CD4-positive, alpha-beta T cell treated with Interleukin-1 beta for 1 hour (primary cell): ENCODE data around the gene CTNNA2.

ENCODE experiments used
- DNase-seq, 2 donors: peaks; one replicate each; pipeline ENCODE4 v3.0.0-alpha.2; 2020 to 2022

The CTNNA2 gene

DNA sequence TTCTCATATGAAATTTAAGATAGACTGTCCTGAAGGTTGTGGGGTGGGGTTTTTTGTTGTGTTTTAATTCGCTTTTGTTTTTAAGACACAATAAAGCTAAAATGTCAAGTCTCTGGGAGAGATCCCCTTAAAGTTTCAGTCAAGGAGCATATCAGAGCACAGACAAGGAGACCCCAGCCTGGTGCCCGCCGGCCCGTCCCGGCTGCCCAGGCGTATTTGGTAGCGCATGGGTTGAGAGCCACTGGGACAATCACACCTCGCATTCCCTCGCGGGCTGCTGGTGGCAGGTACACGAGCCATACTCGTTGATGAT, 789.1 kb downstream of the CTNNA2 start:
- no peak for DNase-seq

DNA sequence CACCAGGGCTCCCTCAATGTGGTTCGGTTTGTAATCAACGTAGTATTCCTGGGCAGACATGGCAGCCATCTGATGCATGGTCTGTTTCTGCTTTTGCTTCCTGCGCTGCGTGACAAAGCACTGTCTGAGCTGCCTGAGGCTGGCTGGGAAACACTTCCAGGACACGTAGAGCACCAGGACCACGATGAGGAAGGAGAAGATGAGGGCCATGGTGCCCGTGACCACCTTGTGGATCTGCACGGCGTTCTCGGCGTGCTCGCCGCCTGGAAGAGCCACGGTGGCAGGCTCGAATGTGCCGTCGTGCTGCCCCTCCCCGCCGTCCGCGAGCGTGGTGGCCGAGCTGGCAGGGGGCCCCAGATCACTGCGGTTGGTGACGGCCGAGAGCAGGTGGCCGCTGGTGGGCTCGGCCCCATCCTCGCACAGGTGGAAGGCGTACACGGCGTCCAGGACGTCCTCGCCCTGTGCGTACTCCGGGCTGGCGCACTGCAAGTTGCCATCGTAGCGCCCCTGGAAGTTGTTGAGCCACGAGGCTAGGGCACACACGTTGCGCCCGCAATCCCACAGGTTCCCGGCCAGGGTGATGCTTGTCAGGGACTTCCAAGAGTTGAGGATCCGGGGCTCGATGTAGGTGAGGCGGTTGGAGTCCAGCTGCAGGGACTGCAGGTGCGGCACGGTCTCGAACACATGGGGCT, 789.6 kb downstream of the CTNNA2 start:
- DNase-seq, result no peak

DNA sequence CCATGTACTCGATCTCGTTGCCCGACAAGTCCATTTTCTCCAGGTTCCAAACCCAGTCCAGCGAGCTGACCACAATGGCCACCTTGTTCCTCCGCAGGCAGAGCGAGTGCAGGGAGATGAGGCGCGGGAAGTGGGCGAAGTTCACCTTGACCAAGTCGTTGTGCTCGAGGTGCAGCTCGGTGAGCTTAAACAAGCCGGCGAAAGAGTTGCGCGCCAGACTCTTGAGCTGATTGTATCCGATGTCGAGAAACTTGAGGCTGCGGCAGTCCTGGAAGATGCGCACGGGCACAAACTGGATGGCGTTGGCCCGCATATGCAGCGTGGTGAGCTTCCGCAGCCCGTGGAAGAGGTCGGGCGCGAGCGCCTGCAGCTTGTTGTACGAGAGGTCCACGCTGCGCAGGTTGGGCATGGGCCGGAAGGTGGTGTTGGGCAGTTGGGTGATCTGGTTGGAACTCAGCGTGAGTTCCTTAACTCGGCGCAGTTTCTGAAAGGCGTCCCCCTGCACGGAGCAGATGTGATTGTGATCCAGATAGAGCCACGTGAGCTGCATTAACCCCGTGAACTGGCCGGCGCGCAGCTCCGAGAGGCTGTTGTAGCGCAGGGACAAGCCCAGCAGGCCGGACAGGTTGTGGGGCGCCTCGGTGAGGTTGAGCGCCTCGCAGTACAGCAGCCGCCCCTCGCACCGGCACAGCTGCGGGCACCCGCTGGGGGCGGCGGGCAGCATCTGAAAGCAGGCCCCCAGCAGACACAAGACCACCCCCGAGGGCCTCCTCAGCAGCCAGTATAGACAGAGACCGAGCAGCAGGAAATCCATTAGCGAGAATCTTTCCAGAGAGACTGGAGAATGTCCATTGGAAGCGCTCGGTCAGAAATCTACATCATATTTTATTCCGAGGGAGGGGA, 790.4 kb downstream of the CTNNA2 start:
- DNase-seq, result no peak

DNA sequence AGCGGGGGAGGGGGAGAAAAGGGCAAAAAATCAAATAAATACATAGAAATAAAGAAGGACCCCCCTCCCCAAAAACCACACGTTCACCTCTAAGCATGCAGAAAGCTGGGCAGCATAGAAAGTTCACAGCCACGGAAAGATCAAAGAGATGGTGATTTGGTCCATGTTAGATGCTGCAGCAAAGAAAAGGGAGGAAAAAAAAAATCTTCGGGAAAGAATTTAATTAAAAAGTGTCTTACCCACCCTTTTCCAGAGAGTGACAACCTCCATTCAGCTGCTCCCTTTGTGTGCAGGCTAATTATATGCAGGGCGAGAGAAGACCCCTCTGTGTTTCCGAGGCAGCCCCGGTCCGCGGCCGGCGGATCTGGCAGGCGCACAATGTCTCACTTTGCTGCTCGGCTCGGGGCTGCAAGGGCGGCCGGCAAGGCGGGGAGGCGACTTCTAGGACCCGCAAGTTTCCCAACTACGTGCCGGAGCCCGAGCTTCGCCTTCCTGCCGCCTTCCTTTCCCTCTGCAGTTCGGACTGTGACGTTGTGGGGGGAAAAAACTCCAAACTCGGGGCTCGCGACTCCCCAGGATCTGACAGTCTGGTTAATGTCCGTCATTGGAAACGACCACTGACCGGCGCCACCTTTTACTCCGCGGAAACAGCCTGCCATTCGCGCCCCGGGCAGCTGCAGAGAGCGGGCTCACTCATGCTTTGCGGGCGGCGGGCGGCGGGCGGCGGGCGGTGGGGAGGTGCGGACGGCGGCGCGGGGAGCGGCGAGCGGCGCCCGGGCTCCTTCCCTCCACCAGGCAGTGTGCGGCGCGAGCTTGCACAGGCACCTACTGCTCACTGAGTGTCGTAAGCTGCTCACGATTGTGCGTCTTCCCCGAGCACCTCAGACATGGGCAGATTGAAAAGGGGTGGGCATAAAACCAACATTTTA, 791.3 kb downstream of the CTNNA2 start, which contains the start of gene LRRTM1:
Gene LRRTM1, minus strand, starts transcription at position 844 of the 929 bp plus-strand sequence. CDS start 933 bp downstream, outside the sequence.
- DNase-seq, result no peak

DNA sequence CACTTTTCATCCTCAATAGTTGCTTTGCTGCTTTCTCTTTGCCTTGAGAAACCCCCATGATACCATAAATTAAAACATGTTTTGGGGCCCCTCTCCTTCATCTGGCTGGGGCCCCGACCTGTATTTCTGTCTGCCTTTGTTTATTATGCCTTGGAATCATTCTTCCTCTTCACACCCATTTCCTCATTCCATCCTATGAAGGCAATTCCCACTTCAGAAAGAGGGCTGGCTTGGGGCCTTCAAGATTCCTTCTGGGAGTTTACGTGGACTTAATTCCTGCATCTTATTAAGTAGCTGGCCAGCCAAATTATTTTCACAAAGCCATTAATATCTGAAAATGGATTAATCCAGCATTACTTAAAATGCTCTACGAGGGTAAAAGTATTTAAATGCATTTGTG, 798.5 kb downstream of the CTNNA2 start:
- no peak for DNase-seq

DNA sequence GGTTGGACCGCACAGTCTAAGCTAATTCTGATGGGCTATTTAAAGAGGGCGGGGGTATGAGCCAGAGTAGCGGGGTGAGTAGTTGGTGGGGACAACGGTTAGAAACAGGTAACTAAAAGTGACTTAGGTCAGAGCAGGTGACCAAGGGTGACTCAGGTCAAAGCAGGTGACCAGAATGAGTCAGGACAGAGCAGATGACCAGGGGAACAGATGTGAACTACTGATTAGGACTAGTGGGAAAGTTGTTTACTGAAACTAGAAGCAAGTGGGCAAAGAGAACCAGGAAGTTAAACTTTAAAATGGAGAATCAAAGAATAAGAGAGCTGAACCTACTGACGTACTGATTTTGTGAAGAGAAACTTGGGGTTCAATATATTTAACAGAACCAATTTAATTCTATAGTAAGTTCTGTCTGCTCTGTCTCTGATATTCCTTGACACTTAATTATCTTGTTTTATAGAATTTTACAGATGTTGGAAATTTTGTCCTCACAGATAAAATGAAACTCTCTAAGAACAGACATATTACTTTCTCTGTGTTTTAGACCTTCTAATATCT, 799.5 kb downstream of the CTNNA2 start:
- no peak for DNase-seq

DNA sequence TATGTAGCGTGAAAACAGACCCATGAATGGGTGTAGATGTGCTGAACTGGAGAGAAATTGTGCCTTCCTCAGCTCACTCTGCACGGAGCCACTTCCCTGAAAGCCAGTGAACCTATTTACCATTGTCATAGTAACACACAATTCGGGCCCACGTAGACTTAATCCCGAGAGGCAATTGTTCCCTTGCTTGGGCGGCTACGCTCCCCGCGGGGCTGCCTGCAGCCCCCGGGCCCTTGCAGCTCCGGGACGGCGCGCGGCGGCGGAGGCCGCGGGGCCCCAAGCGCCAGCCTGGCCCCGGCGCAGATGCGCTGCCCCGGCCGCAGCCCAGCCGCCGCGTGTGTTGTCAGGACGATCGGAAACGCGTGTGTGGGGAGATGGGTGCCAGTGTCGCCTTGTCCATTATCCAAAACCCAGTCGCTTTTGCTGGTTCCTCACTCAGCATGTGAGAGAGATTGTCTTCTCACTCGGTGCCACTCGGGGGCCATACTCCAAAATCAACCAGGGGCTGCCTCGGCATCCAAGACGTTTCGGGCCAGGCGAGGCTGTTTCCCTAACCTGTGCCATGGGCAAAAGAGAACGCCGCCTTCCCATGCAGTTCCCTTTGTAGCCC, 809.6 kb downstream of the CTNNA2 start:
- DNase-seq, result no peak

DNA sequence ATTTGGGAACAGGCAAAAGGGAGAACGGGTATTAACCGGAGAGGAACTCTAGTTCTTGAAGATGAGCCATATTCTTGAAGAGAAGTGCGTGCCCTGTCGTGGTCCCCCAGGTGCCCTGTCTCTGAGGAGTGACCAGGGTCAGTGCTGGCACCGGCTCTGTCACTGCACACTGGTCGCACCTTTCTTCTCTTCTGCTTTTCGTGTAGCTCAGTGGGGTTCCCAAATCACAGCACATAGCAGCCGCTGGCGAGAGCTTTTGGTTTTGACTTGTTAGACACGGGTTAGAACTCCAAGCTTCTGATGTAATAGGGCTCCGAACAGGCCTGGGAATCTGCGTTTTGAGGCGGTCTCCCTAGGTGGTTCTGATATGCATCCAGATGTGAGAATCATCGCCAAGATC, 810.1 kb downstream of the CTNNA2 start:
- no peak for DNase-seq

DNA sequence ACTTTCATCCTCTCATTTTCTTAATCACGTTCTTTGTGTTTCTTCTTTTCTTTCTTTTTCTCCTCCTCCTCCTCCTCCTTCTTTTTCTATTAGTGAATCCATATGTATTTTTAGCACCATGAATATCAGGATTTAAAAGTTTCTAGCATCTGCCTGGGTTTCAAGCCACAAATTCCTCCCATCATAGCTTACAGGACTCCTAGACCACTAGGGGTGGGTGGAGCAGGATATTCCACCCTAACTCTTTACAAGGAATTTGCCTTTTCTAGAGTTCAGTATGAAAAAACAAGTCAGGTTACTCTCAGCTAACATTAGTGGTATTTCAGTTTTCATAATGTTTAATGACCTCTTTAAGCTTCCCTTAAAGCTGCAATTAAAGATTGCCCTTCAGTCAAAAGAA, 810.8 kb downstream of the CTNNA2 start:
- DNase-seq, result no peak

DNA sequence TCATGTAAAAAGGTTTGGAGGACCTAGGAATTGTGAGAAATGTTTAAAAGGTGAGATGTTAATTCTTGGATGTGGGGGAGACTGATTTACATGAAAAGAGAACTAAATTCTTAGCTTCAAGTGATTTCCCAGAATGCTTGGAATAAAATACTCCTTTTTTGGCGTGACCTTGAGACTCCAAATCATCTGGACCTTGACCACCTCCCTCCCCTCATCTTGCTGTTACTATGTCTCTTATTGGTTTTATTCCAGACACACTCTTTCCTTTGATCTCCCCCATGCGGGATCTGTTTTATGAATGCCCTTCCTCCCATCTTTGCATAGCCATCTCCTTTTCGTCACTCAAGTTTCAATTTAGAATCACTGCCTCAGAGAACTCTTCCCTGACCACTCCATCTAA, 811.7 kb downstream of the CTNNA2 start:
- DNase-seq, result no peak

DNA sequence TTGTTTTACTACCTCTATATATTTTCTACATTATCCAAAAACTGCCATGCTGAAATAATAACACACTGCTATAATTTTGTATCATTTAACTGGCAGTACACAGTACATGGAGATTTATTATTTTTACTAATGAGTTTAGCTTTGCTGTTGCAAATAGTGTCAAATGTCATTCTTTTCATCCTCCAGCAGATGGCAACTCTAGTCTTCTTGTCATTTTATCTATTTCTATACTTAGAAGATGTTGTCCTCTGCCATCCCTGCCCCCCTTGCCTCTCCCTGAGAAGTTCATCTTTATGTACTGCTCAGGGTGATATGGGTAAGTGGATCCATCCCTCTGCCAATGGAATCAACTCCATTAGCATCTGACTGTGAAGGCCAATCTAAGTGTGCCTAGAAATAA, 813.4 kb downstream of the CTNNA2 start:
- no peak for DNase-seq

DNA sequence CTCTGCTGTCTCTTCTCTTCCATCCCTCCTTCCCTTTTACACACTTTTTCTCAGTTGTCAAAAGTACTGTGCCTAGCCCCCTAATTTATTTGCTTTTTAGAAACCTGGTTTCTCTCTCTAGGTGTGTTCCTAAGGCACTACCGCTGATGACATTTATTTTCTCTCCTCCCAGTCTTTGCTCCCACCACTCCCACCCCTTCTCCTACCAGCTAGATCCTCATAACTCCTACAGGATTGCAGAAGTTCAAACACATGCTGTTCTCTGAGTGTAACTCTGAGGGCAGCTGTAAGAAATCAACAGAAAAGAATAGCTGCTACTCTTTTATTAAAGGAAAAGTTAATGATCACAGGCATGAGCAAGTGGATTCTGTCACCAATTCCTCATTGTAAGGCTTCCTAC, 814.0 kb downstream of the CTNNA2 start:
- DNase-seq, result no peak

DNA sequence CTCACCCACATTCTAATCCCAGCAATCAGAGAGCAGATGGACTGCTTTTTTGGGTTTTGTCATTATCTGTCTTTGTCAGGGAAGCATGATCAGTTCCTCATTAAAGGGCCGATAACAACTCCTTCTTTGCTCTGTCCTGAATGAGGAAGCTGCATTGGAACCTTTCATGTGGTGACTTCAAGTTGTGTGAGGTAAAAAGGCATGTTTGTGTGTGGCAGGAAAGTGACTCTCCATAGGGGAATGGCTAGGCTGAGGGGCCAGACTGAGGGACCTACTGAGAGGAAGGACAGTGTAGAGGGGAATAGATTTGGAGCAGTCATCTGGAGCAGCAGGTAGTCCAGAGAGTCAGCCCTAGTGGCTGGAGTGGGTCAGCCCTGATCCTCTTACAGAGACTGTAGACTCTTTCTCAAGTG, 815.3 kb downstream of the CTNNA2 start:
- DNase-seq, result no peak

DNA sequence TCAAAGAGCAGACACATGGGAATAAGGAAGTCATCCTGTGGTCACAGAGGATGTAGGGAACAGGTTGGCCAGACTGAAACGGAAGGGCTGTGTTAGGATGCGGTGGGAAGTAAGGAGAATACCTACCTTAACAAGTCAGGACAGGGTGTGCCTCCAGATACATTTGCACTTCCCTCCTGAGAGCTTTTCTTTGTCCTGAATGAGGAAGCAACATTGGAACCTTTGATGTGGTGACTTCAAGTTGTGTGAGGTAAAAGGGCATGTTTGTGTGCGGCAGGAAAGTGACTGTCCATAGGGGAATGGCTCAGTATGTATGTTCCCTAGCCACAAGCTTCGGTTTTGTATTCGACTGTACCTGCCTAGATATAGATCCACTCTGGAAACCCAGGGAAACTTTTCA, 816.6 kb downstream of the CTNNA2 start:
- DNase-seq, result no peak

DNA sequence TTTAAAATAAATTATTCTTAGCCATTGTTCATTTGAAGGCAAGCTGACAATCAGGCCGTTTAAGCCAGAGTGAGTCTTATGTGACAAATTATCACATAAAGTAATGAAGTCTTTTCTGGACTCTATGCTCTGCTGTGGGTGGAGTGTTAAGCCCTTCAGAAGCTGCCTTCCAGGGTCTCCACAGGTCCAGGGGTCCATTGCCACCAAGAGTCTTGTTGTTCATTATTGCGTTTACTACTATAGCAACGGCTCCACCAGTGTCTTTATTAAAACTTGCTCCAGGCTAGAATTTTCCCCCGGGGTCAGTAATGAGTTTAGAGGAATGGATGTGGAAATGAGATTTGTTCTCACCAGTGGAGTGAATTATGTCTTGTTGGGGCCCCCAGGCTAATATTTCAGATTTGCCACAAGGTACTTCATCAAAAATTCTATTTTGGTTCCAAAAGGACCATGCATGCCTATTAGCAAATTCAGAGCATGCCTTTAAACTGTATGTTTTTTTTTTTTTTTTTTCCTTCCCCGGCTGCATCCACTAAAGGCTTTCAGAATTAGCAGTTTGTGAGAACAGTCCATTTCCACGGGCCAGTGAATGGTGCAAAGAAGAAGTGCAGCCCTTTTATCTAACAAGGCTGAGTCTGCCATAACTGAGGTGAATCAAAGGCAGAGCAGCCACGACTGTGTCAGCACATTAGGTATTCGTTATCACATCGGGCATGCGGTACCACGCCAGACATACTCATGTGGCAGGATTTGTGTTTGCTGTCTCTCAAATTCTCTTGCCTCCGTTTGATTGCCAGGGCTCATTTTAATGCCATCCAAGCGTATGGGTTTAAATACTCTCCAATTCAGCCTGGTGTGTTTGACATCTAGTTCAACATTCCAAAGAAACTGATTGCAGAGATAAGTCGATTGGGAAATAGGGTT, 817.9 kb downstream of the CTNNA2 start:
- no peak for DNase-seq

DNA sequence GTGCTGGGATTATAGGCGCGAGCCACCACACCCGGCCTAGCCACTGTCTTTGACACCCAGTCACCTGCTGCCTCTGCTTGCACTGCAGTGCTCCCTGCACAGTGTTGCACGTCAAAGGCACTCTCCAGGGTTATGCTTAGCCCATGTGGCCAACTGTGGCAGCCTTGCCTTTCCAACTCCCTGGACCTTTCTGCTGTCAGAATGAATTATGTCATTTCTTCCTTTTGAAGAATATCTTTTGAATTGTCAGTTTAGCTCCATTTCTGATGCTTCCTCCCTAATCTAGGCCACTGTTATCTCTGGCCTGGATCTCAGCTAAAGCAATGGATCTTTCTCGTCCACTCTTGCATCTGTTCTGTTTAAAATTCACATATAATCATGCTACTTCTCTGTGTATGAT, 821.0 kb downstream of the CTNNA2 start:
- no peak for DNase-seq

DNA sequence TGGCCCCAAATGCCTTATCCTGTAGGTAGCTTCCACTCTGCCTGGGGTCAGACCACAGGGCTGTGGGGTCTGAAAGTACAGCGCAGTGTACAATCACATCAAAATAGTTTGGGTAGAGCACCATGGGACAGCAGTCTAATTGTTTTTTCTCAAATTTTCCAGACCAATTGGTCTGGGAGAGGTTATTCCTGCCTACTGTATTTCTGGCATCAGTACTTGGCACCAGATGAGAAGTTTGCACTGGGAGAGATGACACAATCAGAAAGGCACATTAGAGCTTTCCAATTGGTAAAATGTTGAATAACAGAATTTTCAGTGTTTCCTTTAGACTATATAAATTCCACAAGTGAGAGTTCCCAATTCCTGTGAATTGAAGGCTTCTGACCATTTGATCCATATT, 822.6 kb downstream of the CTNNA2 start:
- no peak for DNase-seq

DNA sequence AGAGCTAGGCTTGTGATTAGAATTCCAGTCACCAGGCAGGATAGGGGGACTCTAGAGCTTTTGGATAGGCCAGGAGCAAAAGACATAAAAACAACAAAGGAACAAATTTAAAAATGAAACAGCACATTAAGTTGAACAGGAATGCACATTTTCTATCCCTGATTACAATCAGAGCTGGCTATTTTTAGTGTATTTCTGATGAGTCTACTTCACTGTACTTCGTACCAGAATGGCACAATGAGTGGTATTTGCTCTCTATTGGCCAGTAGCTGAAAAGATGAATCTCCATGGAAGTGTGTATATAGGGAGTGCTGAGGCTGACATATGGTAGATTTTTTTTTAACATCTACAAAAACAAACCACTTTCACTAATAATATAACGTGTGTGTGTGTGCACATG, 825.9 kb downstream of the CTNNA2 start:
- no peak for DNase-seq

DNA sequence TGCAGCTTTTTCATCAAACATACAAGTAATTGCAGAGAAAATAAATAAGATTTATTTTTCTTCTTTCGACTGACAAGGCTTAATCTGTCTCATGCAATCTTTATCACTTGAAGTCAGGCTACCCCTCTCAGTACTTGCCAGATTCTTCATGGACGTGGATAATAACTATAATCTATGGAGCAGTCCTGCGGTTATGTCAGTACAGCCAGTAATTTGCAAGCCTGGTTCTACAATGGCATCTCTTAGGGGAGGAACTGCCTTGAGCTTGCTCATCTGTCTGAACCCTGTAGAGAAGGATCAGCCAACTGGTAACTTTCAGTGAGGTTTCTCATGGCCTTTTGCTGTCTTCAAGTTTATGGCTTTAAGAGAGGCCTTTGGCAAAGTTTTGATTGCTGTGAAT, 827.2 kb downstream of the CTNNA2 start:
- no peak for DNase-seq

DNA sequence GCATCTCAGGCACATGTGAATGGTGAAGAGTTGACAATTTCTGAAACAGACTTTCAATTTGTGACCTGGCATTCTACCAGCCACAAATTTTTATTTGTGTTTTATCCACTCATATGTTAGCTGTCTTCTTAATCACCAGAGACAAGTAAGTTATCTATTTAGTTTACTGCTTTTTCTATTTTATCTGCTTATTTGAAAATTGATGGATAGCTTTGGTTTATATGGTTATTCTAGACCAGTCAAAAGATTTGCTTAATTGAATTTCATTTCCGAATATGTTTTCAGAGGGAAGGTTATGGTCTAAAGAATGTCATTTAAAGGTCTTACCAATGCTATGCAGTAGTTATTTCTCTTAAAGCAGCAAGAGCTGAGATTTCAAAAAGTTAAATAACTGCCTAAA, 835.2 kb downstream of the CTNNA2 start:
- DNase-seq, result no peak

DNA sequence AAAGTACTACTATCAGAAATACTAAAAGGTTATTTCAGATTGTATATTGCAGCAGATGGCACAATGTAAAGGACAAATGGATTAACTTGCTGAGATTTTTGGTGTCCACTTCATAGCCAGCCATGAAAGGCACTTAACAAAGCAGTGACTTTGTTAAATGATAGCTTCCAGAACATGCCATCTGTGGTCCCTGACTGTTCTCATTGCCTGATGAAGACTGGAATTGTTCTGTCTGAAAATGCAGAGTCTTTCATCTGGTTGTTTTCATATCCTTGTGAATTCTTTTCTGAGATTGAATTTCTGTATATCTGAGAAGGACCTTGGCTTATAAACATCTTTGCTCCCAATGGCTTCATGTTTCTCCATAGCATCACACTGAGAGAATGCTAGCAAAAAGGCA, 836.1 kb downstream of the CTNNA2 start:
- no peak for DNase-seq
